Renal pelvis (tissue), 4 donors: ENCODE results near the gene NUDT8. TPM values are rescaled to one million over a fixed set of nuclear protein-coding genes. Genes with fewer than 3 reads are reported as not detected.
A peak's percentile ranks its signal among the peaks of the same experiment; 100 is the strongest.
"Not testable (repeated sequence)": the region's sequence is repeated elsewhere in the genome, so short reads cannot be mapped to it uniquely, and the experiment has no call there.

Experiments used
- DNase-seq: peaks from one replicate; pipeline ENCODE4 v3.0.0-alpha.2; 2013
- polyA plus RNA-seq, 3 donors: library from polyadenylated mRNA; unstranded; fragments of 120-200 nt; gene quantifications; one replicate each; pipeline ENCODE4 v1.2.1, GENCODE V29; 2013; ENCODE audit not compliant: insufficient read length in 3 of 3

NUDT8 gene
- polyA plus RNA-seq, 3 donors: 5.7 to 6.8 (median 6.7) TPM

- DNase-seq: no peak
Measured at GRCh38 chr11:67630943-67631331, 1.2 kb upstream of the NUDT8 start.

- peak; percentile 97 for DNase-seq
Measured at GRCh38 chr11:67630228-67630942, 648 bp upstream of the NUDT8 start.

GRCh38 chr11:67628710-67629385 lies 889 bp downstream of the NUDT8 start:
- no peak for DNase-seq

DNA sequence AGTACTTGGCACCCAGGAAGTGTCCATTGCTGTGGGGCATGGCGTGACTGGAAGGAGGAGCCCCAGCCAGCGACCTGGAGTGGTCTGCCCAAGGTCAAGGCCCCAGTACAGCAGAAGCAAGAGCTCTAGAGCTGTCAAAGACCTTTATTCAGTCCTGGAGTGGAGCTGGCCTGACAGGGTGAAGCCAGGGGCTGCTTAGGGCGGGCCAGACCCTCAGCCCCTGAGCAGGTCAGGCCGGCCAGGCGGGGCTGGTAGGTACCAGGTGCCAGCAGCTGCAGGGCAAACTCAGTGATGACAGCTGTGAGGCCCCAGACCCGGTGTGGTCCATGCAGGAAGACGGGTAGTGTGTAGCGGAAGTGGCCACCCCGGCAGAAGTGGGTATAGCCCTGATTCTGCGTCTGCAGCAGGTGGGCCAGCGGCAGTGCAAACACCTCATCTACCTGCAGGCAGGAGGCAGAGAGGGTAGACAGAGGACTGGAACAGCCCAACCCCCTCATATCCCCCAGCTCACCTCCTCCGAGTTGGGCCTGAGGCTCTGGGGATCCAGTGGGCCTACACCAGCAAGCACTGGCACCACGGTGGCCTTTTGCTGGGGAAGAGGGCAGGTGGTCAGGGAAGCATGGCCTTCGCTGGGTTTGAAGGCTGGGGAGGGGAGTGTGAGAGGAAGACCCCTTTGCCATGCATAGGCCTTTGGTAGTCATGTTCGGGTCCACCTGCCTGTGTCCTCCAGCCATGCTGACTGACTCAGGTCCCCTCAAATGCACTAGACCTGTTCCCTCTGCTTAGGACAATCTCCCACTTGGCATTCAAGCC lies 1.7 kb downstream of the NUDT8 start:
- no peak for DNase-seq

DNA sequence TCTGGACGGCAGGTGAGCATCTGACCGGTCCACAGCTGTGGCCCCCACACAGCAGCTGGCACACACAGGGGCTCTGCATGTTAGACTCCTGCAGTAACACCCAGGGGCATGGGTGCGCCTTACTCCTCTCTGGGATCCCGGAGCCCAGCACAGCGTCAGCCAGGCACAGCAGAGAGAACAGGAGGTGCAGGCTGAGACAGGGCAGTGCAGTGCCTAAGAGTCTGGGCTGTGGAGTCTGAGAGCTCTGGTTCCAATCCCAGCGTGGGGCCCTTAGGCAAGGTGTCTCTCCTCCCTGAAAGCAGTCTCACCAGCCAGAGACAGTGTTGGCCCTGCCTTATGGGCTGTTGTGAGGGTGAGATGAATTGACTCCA lies 2.3 kb downstream of the NUDT8 start:
- no peak for DNase-seq

GRCh38 chr11:67626970-67627369 lies 2.8 kb downstream of the NUDT8 start:
- DNase-seq: no peak

GRCh38 chr11:67626131-67626833 lies 3.5 kb downstream of the NUDT8 start:
- DNase-seq: not testable (repeated sequence)

DNA sequence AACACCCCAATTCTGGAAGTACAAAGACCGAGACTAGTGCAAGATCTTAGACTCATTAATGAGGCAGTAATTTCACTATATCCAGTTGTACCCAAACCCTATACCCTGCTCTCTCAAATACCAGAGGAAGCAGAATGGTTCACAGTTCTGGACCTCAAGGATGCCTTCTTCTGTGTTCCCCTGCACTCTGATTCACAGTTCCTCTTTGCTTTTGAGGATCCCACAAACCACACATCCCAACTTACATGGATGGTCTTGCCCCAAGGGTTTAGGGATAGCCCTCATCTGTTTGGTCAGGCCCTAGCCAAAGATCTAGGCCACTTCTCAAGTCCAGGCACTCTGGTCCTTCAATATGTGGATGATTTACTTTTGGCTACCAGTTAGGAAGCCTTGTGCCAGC lies 5.9 kb downstream of the NUDT8 start:
- not testable (repeated sequence) for DNase-seq

GRCh38 chr11:67622905-67623304 lies 6.8 kb downstream of the NUDT8 start:
- DNase-seq: not testable (repeated sequence)

- not testable (repeated sequence) for DNase-seq
Measured at GRCh38 chr11:67621928-67622327, 7.8 kb downstream of the NUDT8 start.

- not testable (repeated sequence) for DNase-seq
Measured at GRCh38 chr11:67620621-67621020, 9.1 kb downstream of the NUDT8 start.

GRCh38 chr11:67619683-67620618 lies 9.8 kb downstream of the NUDT8 start:
- DNase-seq: not testable (repeated sequence)

DNA sequence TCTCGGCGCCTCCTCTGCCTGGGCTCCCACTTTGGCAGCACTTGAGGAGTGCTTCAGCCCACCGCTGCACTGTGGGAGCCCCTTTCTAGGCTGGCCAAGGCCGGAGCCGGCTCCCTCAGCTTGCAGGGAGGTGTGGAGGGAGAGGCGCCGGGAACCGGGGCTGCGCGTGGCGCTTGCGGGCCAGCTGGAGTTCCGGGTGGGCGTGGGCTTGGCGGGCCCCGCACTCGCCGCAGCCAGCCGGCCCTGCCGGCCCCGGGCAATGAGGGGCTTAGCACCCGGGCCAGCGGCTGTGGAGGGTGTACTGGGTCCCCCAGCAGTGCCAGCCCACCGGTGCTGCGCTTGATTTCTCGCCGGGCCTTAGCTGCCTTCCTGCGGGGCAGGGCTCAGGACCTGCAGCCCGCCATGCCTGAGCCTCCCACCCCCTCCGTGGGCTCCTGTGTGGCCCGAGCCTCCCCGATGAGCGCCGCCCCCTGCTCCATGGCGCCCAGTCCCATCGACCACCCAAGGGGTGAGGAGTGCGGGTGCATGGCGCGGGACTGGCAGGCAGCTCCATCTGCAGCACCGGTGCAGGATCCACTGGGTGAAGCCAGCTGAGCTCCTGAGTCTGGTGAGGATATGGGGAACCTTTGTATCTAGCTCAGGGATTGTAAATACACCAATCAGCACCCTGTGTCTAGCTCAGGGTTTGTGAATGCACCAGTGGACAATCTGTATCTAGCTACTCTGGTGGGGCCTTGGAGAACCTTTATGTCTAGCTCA lies 10.7 kb downstream of the NUDT8 start:
- not testable (repeated sequence) for DNase-seq

DNA sequence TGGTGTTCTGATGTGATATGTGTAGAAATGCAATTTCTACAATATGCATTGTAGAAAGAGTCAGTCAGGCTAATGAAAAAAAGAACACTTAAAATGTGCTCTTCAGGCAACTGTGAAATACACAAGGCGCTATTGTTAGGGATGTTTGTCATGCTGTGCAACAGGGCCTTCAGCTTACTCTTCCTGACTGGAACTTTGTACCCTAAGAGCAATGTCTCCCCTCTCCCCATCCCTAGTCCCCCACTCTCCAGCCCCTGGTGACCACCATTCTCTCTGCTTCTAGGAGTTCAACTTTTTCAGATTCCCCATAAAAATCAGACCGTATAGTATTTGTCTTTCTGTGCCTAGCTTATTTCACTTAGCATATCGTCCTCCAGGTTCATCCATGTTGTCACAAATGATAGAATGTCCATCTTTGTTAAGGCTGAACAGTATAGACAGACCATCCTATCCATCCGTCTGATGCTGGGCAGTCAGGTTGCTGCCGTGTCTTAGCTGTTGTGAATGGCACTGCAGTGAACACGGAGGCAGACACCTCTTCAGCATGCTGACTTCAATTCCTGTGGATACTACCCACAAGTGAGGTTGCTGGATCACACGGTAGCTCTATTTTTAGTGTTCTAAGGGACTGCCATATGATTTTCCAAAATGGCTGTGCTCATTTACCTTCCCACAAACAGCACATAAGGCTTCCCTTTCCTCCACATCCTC lies 12.3 kb downstream of the NUDT8 start:
- no peak for DNase-seq

DNA sequence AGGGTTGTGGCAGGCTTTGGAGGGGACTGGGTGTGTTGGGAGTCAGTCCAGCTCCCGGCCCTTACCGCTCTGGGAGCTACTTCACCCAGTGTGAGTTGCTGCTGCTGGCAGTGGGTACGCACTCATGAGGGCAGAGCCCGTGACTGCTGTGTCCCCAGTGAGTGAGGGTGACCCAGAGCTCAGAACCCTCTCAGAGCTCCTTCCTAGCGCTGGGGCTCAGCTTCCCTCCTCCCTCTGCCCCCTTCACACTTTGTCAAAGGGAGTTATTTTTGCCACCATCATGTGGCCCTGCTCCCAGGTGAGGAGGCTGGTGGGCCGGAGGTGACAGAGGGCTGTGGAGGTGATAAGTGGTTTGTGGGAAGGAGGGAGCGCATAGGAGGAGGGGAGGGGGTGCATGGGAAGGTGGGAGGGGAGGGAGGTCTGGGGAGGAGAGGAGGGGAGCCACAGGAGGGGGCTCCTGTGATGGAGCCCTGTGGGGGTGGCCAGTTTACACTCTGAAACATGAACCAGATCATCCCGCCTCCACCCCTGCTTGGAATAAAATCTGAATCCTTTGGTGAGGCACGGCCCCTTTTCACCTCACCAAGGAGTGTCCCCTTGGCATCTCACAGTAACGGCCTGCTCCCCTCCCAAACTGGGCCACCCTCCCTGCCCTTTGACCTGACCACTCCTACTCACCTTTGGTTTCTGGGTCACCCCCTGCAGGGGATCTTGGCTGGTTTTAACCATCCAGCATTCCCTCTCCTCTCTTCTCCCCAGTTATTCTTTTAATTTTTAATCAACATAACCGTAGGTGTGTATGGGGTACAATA lies 13.1 kb downstream of the NUDT8 start:
- no peak for DNase-seq

DNA sequence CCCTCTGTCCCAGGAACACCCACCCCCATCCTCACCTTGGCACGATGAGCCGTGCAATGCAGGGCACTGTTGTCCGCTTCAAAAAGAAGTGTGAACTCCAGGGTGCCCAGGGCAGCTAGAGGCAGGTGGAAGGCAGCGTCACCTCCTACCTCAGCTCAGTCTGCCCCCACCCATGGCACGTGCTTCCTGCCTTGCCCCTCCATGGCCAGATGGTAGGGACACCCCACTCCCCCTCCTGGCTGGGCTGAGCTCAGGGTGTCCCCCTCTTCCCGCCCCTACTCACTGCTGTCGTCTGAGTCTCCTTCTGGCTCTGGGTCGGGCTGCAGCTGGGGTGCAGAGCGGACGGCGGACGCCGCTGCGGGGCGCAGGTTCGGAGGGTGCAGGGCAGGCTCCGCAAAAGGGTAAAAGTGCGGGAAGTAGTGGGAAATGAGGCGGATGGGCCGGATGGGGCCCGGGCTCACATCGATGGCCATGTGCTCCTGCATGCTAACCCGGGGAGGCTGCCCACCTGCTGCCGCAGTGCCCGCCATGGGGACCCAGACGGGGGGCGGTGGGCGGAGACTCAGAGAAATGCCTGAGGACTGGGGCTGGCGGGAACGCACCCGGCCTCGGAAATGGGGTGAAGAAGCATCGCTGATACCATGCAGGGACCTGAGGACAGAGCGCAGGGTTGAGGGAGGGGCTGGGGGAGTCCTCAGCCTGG lies 13.9 kb downstream of the NUDT8 start:
- no peak for DNase-seq

GRCh38 chr11:67614730-67615714 lies 14.7 kb downstream of the NUDT8 start:
- DNase-seq: no peak
